NCI-H1436 (cell line): Measurements from ENCODE around the gene NEMP2.
"Not testable (repeated sequence)": the region's sequence is repeated elsewhere in the genome, so short reads cannot be mapped to it uniquely, and the experiment has no call there.

Experiments used
- DNase-seq: peaks from one replicate; lab custom pipeline; 2025; lab: John Stamatoyannopoulos, UW

The NEMP2 gene

GRCh38 chr2:190490502-190490901 is 44.0 kb downstream of the NEMP2 start:
- no peak for DNase-seq

- DNase-seq, result no peak
Measured at GRCh38 chr2:190489475-190489874, 45.0 kb downstream of the NEMP2 start.

GRCh38 chr2:190488516-190489233 is 45.8 kb downstream of the NEMP2 start:
- DNase-seq, result no peak

DNA sequence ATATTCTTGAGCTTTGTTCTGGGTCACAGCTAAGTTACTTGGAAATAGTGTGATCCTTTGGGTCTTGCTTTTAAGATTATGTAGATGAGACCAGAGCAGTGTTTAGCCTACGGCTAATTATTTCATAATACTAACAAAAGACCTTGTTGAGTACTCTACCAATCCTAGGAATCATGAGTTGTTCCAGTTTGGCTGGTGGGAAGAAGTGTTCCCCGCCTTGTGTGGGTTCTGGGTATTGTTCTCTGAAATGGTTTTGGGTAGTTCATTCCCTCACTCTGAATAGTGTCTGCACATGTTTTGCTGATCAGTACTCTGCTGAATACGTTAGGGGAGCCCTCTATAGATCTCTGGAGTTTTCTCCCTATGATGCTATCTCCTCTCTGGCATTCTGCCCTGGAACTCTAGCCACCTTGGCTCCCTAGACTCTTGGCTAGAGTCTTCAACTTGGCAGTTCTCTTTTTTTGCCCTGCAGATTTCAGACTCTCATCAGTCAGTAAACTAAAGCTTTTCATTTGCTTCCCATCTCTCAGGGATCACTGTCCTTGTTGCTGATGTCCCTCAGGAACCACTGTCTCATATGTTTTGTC is 48.4 kb downstream of the NEMP2 start:
- DNase-seq, result no peak

DNA sequence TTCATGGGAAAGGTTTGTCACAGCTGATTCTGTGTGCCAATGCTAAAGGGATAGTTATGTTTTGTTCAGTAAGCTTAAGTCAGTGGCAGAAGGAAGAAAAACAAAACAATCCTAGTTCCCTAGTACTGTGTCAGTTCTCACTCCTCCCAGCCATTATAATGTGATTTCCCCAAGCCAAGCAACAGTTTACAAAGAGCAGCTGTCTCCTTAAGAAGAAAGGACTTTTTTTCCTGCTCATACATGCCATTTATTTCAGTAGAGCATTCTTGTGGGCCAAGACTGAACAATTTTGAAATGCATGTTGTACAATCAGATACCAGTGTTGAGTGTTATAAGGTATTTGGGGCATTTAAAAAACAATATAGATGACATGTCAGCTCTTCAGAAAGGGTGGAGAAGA is 52.1 kb downstream of the NEMP2 start:
- no peak for DNase-seq

GRCh38 chr2:190481339-190481738 is 53.2 kb downstream of the NEMP2 start:
- DNase-seq, result no peak

DNA sequence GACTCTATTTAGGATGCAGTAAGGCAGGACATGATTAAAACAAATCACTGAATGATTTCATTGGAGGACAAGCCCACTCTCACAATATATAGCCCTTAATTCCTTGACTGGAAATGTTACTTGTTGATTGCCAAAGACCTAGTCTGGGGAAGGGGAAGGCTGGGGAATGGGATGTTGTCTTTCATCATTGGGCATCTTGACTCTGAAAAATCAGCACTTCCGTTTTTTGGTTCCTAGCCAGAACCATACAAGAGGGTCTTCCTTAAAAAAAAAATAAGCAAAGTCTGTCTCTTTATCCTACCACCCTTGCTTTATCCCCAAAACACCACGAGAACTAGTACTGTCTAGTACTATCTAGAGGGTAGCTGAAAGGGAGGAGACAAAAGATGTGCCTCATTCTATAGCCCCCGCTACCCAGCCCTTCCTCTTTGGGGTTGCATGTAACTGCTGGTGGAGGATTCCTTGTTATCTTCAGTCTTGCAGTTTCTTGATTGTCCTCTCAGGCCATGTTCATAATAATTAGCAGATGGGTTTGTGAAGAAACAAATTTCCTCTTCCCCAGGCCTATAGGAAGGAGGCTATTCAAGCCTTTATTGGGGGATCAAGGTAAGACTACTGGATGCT is 55.8 kb downstream of the NEMP2 start:
- no peak for DNase-seq

DNA sequence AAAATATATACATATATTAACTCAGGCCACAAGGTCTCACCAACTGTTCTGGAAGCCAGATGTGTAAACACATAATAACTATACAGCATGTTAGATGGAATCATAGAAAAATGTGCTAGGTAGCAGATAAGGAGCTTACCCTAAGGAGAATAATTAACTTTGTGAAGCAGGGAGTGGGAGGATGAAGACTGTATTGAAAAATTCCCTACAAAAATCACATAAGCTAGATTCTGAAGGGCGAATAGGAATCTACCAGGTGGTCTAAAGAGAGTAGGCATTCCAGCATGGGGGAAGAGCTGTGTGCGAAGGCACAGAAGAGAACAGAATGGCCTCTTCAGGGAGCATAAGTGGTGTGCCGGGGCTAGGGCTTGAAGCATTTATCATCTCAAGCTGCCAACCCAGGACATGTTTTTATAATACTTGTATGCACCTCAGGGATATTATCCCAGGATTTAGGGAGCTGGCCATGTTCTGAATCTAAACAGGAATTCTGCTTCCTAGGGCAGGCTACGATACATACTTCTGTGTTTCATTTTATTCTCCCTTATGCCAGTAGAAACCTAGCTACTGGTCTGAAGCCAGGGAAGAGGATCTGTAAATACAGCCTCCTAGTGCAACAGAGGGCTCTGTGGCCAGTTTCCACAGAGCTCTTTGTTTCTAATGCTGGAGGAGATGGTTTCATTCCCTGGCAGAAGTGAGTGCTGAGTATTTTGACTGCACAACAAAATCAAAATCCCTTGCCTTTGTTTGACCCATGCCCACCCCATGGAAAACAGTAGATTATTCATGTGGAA is 56.7 kb downstream of the NEMP2 start:
- no peak for DNase-seq

GRCh38 chr2:190470256-190470826 is 64.2 kb downstream of the NEMP2 start:
- no peak for DNase-seq

GRCh38 chr2:190469771-190470170 is 64.8 kb downstream of the NEMP2 start:
- peak; percentile 93 for DNase-seq

DNA sequence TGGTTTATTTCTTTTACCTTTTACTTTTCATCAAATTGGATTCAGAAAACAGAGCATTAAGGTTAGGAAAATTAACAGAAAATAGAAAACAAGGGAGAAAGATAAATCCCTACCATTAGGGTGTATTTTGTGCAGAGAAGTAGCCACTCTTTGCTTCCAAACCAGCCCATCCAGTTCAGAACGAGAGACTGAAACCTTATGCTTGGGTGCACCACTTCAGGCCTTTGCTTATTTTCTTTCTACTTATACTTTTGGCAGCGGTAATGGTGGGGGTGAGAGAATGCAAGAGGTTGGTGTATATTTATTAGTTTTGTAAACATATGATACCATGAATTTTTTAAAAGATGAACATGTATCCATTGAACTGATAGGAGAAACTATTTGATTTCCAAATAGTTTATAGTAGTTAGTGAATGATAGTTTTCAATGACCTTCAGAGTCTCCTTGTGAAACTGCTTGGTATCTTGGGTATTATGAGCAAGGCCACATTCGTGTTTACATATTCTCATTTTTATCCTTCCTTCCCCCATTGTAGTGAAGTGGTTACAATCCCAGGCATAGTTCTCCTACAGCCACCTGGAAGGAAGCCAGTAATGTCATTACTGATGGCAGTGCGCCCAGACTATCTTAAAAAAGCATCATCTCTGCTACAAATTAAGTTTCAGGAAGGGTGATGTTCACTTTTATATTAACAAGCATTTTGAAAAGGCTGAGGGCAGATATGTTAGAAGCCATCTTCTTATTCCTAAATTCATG is 65.5 kb downstream of the NEMP2 start:
- DNase-seq, result peak; percentile 94

- DNase-seq, result not testable (repeated sequence)
Measured at GRCh38 chr2:190468354-190468753, 66.2 kb downstream of the NEMP2 start.

DNA sequence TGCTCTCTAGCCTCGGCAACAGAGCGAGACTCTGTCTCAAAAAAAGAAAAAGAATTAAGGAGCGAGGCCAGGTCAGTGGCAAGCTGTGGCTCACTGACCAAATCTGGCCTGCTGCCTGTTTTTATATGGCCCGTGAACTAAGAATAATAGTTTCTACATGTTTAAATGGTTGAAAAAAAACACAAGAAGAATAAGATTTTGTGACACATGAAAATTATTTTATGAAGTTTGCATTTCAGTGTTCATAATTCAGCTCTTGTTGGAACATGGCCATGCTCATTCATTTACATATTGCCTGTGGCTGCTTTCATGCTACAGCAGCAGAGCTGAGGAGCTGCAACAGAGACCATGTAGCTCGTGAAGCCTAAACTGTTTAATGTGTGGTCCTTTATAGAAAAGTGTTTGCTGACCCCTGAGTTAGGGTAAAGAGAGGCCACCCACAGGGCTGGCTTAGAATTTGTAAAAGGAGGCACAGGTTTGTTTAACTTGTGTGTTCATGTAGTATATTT is 66.9 kb downstream of the NEMP2 start:
- no peak for DNase-seq

DNA sequence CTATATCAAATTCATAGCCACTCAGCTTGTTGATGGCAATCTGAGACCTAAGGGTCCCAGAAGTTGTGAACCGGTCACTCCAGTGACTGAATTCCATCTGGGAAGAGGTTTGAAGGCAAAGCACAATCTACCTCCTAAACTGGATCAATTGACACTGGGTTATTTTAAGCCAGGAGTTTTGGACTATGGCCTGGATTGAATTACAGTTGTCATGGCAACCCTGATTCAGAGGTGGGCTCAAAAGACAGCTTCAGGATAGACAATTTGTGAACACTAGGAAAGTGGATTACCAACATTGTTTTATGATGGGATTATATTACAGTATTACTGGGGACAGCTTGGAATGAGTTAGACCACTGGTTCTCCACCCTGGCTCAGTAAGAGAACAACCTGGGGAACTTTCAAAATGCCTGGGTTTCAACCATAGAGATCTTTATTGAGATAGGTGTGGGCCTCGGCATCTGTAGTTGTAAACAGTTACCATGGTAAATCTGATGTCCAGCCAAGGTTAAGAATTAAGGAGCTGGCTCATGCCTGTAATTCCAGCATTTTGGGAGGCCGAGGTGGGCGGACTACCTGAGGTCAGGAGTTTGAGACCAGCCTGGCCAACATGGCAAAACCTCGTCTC is 67.6 kb downstream of the NEMP2 start:
- DNase-seq, result peak; percentile 10

- no peak for DNase-seq
Measured at GRCh38 chr2:190465060-190465459, 69.5 kb downstream of the NEMP2 start.

DNA sequence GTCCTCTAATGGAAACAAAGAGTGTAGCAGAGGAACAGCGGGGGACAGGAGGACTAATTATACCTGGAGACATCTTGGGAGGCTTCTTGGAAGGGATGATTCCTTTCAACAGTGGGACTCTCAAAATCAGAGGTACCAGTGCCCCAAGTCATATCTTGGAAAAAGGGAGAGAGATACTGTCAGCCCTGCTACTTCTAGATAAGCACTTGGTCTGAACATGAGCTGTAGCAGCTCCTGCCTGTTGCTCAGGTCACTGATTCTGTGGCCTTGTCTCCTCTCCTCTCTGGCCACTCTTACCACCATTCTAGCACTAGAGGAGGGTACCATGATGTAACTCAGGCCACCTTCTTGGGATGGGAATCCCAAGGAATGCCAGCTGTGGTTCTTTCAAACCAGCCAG is 71.9 kb downstream of the NEMP2 start:
- no peak for DNase-seq

DNA sequence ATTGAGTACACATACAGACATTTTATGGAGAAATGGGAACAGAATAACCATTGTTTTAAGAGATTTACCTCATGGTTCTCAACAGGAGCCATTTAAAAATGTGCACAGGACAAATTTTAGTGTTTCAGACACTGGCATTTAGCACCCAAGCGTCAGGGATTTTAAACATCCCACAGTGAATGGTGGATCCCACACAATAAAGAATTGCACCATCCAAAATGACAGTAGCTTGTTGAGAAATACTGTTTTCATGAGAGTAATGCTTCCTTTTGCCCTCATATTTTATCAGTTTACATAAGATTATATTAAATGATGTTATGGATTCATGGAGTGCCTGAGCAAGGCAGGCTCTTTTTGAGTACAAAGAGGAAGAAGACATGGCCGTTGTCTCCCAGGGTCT is 72.3 kb downstream of the NEMP2 start:
- no peak for DNase-seq

- DNase-seq, result no peak
Measured at GRCh38 chr2:190460487-190460886, 74.0 kb downstream of the NEMP2 start.

- no peak for DNase-seq
Measured at GRCh38 chr2:190459881-190460280, 74.6 kb downstream of the NEMP2 start.

DNA sequence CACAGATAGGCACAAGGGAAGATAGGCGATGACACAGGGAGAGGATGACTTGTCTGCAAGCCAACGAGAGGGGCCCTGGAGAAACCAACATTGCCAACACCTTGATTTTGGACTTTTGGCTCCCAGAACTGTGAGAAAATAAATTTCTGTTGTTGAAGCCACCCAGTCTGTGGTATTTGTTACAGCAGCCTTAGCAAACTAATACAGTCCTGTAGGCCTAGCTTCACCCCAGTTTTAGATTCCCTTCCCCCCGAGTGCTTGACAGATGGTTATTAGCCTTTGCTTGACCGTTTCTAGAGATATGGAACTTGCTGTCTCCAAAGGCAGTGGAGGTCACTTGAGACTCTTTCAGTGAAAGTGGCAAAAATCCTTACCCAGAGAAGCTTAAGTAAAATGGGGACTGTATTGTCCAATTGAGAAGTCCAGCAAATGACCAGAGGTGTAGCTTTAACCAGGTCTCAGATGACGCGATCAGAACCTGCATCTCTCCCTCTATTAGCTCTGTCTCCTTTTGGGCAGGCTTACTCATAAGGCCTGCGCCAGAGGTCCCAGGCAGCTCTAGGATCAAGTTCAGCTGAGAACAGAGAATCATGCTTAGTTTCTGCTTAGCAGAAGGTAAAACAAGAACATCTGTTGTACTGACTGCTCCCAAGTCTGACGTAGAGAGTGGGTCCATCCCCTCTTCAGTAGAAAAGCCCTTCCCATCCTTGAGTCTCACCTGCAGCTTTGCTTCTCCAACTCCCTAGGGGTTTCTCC is 76.0 kb downstream of the NEMP2 start:
- no peak for DNase-seq
